GM21526 (cell line): ENCODE results near the gene PTCRA.
"Not testable (repeated sequence)": the region's sequence is repeated elsewhere in the genome, so short reads cannot be mapped to it uniquely, and the experiment has no call there.

Experiments
- ATAC-seq: cut with Tn5 transposase; IDR thresholded peaks from one replicate; pipeline ENCODE4 v1.9.1; 2021; ENCODE audit warnings: moderate library complexity; ENCODE audit not compliant: unreplicated experiment, low FRiP score

Gene PTCRA

GRCh38 chr6:42902429-42903263 lies 13.2 kb upstream of the PTCRA start:
- ATAC-seq: not testable (repeated sequence)

- no peak for ATAC-seq
Measured at GRCh38 chr6:42904467-42904866, 11.4 kb upstream of the PTCRA start.

GRCh38 chr6:42907336-42907735 lies 8.5 kb upstream of the PTCRA start:
- no peak for ATAC-seq

- no peak for ATAC-seq
Measured at GRCh38 chr6:42909835-42910234, 6.0 kb upstream of the PTCRA start.

GRCh38 chr6:42911171-42912021 lies 4.5 kb upstream of the PTCRA start:
- ATAC-seq: no peak

GRCh38 chr6:42914546-42914945 lies 1.3 kb upstream of the PTCRA start:
- no peak for ATAC-seq

- ATAC-seq: no peak
Measured at GRCh38 chr6:42916288-42916687, 435 bp downstream of the PTCRA start.

GRCh38 chr6:42921801-42922200 lies 5.9 kb downstream of the PTCRA start:
- ATAC-seq: no peak

GRCh38 chr6:42923666-42924065 lies 7.8 kb downstream of the PTCRA start:
- no peak for ATAC-seq

GRCh38 chr6:42925248-42925857 lies 9.5 kb downstream of the PTCRA start:
- ATAC-seq: no peak

- peak; percentile 63 for ATAC-seq
Measured at GRCh38 chr6:42928986-42929820, 13.3 kb downstream of the PTCRA start, which contains the start of gene CNPY3. Gene CNPY3, plus strand, starts transcription at chr6:42929480. Its CDS starts 91 bp downstream, at chr6:42929571.

GRCh38 chr6:42929821-42930360 lies 14.0 kb downstream of the PTCRA start:
- ATAC-seq: peak; percentile 40

GRCh38 chr6:42932412-42932811 lies 16.6 kb downstream of the PTCRA start:
- no peak for ATAC-seq

- no peak for ATAC-seq
Measured at GRCh38 chr6:42933205-42933604, 17.4 kb downstream of the PTCRA start.

- ATAC-seq: no peak
Measured at GRCh38 chr6:42935322-42935721, 19.5 kb downstream of the PTCRA start.

GRCh38 chr6:42936398-42936797 lies 20.5 kb downstream of the PTCRA start:
- ATAC-seq: no peak

- no peak for ATAC-seq
Measured at GRCh38 chr6:42937548-42938427, 21.9 kb downstream of the PTCRA start.

- no peak for ATAC-seq
Measured at GRCh38 chr6:42938428-42938796, 22.6 kb downstream of the PTCRA start.
